Measurements from ENCODE around the gene TNPO3.
"Not testable (repeated sequence)": the region's sequence is repeated elsewhere in the genome, so short reads cannot be mapped to it uniquely, and the experiment has no call there.

TNPO3 gene

GRCh38 chr7:128945668-128946366 is 109.1 kb downstream of the TNPO3 start:
- Mint-ChIP-seq H3K4me1 (peaks cover 8% of the 10 kb centered on the region), H3K36me3 (peaks cover 69% of the 10 kb centered on the region), H3K4me3 (no peak overlapping the region), H3K9me3 (no peaks in the 10 kb centered on the region), H3K27ac (peak overlapping the region; percentile 12)
- ATAC-seq, result no peak
- DNase-seq (ENCODE audit: low spot score in 2 of 2), result no peak

- ATAC-seq (no peak), DNase-seq (ENCODE audit: low spot score in 2 of 2) (no peak)
- Mint-ChIP-seq H3K36me3 (peaks cover 64% of the 10 kb centered on the region), H3K9me3 (no peaks in the 10 kb centered on the region), H3K27ac (no peak overlapping the region), H3K4me1 (peaks cover 20% of the 10 kb centered on the region), H3K4me3 (no peak overlapping the region)
Measured at GRCh38 chr7:128944487-128945236, 110.2 kb downstream of the TNPO3 start.

- H3K9me3 Mint-ChIP-seq; H3K27ac Mint-ChIP-seq; H3K4me3 Mint-ChIP-seq; DNase-seq (ENCODE audit: low spot score in 2 of 2): not testable (repeated sequence)
- Mint-ChIP-seq H3K36me3 (peaks cover 65% of the 10 kb centered on the region), H3K4me1 (peaks cover 28% of the 10 kb centered on the region)
- ATAC-seq, result peak; percentile 48
Measured at GRCh38 chr7:128943251-128943650, 111.7 kb downstream of the TNPO3 start.

GRCh38 chr7:128941946-128942526 is 112.9 kb downstream of the TNPO3 start:
- no peak for ATAC-seq
- H3K27ac Mint-ChIP-seq, result no peak overlapping the region
- no peaks in the 10 kb centered on the region for H3K9me3 Mint-ChIP-seq
- no peak for DNase-seq (ENCODE audit: low spot score in 2 of 2)
- peaks cover 33% of the 10 kb centered on the region for H3K4me1 Mint-ChIP-seq
- H3K36me3 Mint-ChIP-seq, result peaks cover 61% of the 10 kb centered on the region
- no peak overlapping the region for H3K4me3 Mint-ChIP-seq

GRCh38 chr7:128941323-128941890 is 113.5 kb downstream of the TNPO3 start:
- H3K9me3 Mint-ChIP-seq, result no peaks in the 10 kb centered on the region
- peak overlapping the region; percentile 87 for H3K4me3 Mint-ChIP-seq
- peak overlapping the region; percentile 90 for H3K27ac Mint-ChIP-seq
- DNase-seq (ENCODE audit: low spot score in 2 of 2), result no peak
- peaks cover 37% of the 10 kb centered on the region for H3K4me1 Mint-ChIP-seq
- peaks cover 58% of the 10 kb centered on the region for H3K36me3 Mint-ChIP-seq
- ATAC-seq, result no peak

- peaks cover 37% of the 10 kb centered on the region for H3K4me1 Mint-ChIP-seq
- H3K36me3 Mint-ChIP-seq, result peaks cover 51% of the 10 kb centered on the region
- ATAC-seq (peak; percentile 49), DNase-seq (ENCODE audit: low spot score in 2 of 2) (no peak)
- H3K9me3 Mint-ChIP-seq, result no peaks in the 10 kb centered on the region
- H3K27ac Mint-ChIP-seq, result peak overlapping the region; percentile 90
- H3K4me3 Mint-ChIP-seq, result peak overlapping the region; percentile 87
Measured at GRCh38 chr7:128940494-128941322, 114.2 kb downstream of the TNPO3 start.

- no peak for DNase-seq (ENCODE audit: low spot score in 2 of 2)
- Mint-ChIP-seq H3K36me3 (peaks cover 48% of the 10 kb centered on the region), H3K27ac (peak overlapping the region; percentile 88), H3K4me1 (peaks cover 37% of the 10 kb centered on the region), H3K9me3 (no peaks in the 10 kb centered on the region), H3K4me3 (peak overlapping the region; percentile 87)
- peak; percentile 26 for ATAC-seq
Measured at GRCh38 chr7:128939861-128940410, 115.0 kb downstream of the TNPO3 start.

- Mint-ChIP-seq H3K36me3 (peaks cover 41% of the 10 kb centered on the region), H3K4me1 (peaks cover 37% of the 10 kb centered on the region), H3K27ac (peak overlapping the region; percentile 88), H3K9me3 (no peaks in the 10 kb centered on the region), H3K4me3 (peak overlapping the region; percentile 87)
- DNase-seq (ENCODE audit: low spot score in 2 of 2), result no peak
- ATAC-seq, result peak; percentile 27
Measured at GRCh38 chr7:128939075-128939860, 115.6 kb downstream of the TNPO3 start.

- H3K27ac Mint-ChIP-seq, result peak overlapping the region; percentile 88
- peak overlapping the region; percentile 87 for H3K4me3 Mint-ChIP-seq
- H3K4me1 Mint-ChIP-seq, result peaks cover 38% of the 10 kb centered on the region
- no peaks in the 10 kb centered on the region for H3K9me3 Mint-ChIP-seq
- H3K36me3 Mint-ChIP-seq, result peaks cover 34% of the 10 kb centered on the region
- ATAC-seq, result peak; percentile 37
- DNase-seq (ENCODE audit: low spot score in 2 of 2), result no peak
Measured at GRCh38 chr7:128938544-128939074, 116.3 kb downstream of the TNPO3 start.

GRCh38 chr7:128937647-128938543 is 117.0 kb downstream of the TNPO3 start, which contains the start of gene IRF5:
Gene IRF5 (plus strand): TSS chr7:128937927. CDS start chr7:128942082, 4,155 bp downstream.
- peak; percentile 34 to 74 for DNase-seq (ENCODE audit: low spot score in 2 of 2)
- Mint-ChIP-seq H3K36me3 (peaks cover 27% of the 10 kb centered on the region), H3K9me3 (no peaks in the 10 kb centered on the region), H3K4me3 (peak within 1 kb of the TSS; percentile 87), H3K27ac (peak within 1 kb of the TSS; percentile 88), H3K4me1 (peaks cover 45% of the 10 kb centered on the region)
- ATAC-seq, result peak; percentile 46

- DNase-seq (ENCODE audit: low spot score in 2 of 2) (no peak), ATAC-seq (no peak)
- Mint-ChIP-seq H3K4me1 (peaks cover 52% of the 10 kb centered on the region), H3K27ac (peak overlapping the region; percentile 88), H3K4me3 (peak overlapping the region; percentile 87), H3K9me3 (no peaks in the 10 kb centered on the region), H3K36me3 (peaks cover 21% of the 10 kb centered on the region)
Measured at GRCh38 chr7:128937271-128937646, 117.7 kb downstream of the TNPO3 start.

- no peaks in the 10 kb centered on the region for H3K9me3 Mint-ChIP-seq
- ATAC-seq (no peak), DNase-seq (ENCODE audit: low spot score in 2 of 2) (no peak)
- peak overlapping the region; percentile 88 for H3K27ac Mint-ChIP-seq
- peaks cover 52% of the 10 kb centered on the region for H3K4me1 Mint-ChIP-seq
- peak overlapping the region; percentile 87 for H3K4me3 Mint-ChIP-seq
- H3K36me3 Mint-ChIP-seq, result peaks cover 21% of the 10 kb centered on the region
Measured at GRCh38 chr7:128936798-128937197, 118.1 kb downstream of the TNPO3 start.

- no peak for DNase-seq (ENCODE audit: low spot score in 2 of 2)
- Mint-ChIP-seq H3K36me3 (peaks cover 11% of the 10 kb centered on the region), H3K4me3 (no peak overlapping the region), H3K9me3 (no peaks in the 10 kb centered on the region), H3K27ac (peak overlapping the region; percentile 48), H3K4me1 (peaks cover 39% of the 10 kb centered on the region)
- no peak for ATAC-seq
Measured at GRCh38 chr7:128935342-128935730, 119.6 kb downstream of the TNPO3 start.
